Measurements from ENCODE around the gene LAT.

- TF ChIP-seq FOXA1 (IDR thresholded peaks at IDR 0.05) (no peak), BHLHE40 (IDR thresholded peaks at IDR 0.05; ENCODE audit: borderline replicate concordance) (no peak), ZNF384 (IDR thresholded peaks at IDR 0.05) (no peak)
These were observed 10.3 kb upstream of the LAT start, which contains the start of gene SPNS1 for GRCh38 chr16:28974437-28975157.
